HG02981 (cell line): ENCODE results near the gene HIBCH.
"Not testable (repeated sequence)": the region's sequence is repeated elsewhere in the genome, so short reads cannot be mapped to it uniquely, and the experiment has no call there.

Experiments
- ATAC-seq: cut with Tn5 transposase; IDR thresholded peaks from one replicate; pipeline ENCODE4 v1.9.1; 2021; ENCODE audit warnings: mild to moderate bottlenecking, moderate library complexity; ENCODE audit not compliant: unreplicated experiment

Gene HIBCH

DNA sequence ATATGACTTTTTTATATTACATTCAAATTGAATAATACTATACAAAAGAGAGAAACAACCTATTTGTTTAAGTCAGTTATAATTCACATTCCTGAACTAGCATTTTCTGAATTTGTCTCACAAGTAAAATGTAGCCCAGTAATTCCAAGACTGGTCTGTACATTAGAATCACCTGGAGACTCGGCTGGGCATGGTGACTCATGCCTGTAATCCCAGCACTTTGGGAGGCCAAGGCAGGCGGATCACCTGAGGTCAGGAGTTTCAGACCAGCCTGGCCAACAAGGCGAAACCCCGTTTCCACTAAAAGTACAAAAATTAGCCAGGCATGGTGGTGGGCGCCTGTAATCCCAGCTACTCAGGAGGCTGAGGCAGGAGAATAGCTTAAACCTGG, 7.0 kb downstream of the HIBCH start:
- ATAC-seq, result not testable (repeated sequence)

DNA sequence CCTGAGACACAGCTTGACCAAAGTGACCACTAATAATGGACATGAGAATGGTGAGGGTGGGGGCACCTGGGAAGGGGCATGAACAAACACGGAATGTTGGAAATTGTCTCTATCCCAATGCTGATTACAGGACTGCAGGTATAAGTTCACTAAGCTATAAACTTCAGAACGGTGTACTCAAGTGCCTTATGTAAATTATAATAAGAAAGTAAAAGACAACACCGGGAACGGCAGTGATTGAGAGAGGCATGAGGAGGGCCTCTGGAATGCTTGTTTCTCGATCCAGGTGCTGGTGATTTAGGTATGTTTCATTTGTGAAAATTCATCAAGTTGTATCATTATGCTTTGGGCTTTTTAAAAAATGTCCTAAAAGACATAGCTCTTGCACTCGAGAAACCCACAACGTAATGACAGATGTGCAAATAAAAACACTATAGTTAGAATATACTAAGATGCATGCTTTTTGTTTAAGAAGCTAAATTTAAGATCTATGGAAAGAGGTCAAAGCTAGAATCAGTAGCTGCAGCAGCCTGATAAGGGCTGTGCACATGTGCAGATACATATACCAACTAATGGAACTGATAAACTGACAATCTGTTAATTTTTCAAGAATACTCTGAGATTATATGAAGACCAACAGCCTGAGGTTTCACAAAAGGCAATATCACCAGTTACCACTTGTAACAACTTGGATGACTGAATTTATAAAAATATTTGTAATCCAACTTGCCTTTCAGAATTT, 7.6 kb downstream of the HIBCH start:
- no peak for ATAC-seq

DNA sequence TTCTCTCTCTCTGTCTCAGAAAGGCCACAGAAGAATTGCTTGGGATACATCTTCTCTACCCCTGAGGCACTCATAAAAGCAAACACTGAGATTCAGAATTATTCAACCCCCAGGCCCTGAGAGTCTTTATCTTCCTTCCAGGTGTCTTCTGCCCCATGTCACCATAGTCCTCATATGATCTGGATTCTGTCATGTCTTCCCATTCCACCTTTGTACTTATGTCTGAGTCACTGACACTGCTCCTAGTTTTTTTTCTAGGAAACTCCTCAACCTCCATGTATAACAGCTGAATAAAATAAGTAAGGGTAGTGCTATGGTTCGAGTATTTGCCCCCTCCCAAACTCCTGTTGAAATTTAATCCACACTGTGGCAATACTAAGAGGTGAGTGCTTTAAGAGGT, 11.6 kb downstream of the HIBCH start:
- no peak for ATAC-seq

DNA sequence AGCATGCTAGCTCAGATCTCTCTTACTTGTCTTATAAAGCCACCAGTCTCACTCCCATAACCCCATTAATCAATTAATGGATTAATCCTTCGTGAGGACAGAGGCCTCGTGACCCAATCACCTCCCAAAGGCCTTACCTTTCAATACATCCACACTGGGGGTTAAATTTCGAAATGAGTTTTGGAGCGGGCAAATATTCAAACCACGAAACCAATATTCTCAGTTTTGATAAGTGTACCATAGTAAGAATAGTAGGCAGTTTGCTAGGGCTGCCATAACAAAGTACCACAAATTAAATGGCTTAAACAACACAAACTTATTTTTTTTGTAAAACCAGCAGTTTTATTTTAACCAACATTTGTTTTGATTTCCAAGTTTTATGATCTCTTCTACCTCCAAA, 15.2 kb downstream of the HIBCH start:
- no peak for ATAC-seq

DNA sequence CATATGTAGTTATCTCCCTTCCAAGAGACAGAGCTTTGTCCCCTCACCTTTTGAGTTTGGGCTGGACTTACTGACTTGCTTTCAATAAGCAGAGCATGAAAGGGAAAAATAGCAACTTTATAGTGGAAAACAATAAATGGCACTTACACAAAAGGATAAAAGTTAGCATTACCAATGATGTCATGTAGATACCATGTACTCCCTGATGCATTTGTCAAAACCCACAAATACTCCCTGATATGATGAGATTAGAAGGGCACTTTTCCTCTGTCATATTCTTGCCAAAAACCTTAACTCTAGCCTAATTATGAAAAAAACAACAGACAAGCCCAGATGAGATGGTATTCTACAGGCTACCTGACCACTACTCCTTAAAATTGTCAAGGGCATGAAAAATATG, 16.0 kb downstream of the HIBCH start:
- no peak for ATAC-seq

DNA sequence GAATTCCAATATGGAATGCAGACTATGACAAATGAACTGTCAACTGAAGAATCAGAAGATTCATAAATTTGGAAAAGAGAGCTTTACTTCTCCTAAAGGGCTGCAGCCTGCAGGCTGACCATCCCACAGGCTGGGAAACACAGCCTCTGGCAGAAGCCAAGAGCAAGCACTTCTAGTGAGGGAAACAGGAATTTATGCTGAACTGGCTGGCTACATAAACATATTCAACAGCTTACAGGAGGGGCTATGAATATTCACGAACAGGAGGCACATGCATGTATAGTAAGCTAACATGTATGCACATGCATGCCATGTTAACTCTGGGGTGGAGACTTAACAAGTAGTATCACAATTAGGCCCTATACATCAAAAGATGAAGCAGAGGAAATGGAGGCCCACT, 17.6 kb downstream of the HIBCH start:
- no peak for ATAC-seq

DNA sequence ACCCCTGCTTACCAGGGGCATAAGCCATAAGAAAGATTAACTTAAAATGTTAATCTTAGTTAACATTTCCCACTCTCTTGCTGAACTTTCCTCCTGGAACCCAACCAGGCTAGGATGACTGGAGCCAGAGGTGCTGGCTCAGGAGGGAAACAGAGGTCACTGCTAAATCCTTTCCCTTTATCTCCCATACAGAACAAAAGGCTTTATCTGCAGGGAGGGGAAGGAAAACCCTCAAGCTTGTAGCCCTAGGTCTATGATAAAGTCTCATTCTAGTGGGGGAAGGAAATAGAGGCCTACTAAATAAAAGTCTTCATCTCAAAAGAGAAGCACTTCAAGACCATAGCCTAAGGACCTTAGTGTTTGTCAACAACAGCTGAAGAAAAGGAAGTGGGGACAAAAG, 18.6 kb downstream of the HIBCH start:
- no peak for ATAC-seq

DNA sequence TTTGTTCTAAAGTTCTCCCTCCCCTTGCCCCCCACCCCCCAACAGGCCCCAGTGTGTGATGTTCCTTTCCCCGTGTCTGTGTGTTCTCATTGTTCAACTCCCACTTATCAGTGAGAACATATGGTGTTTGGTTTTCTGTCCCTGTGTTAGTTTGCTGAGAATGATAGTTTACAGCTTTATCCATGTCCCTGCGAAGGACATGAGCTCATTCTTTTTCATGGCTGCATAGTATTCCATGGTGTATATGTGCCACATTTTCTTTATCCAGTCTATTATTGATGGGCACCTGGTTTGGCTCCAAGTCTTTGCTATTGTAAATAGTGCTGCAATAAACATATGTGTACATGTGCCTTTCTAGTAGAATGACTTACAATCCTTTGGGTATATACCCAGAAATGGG, 21.7 kb downstream of the HIBCH start:
- not testable (repeated sequence) for ATAC-seq

DNA sequence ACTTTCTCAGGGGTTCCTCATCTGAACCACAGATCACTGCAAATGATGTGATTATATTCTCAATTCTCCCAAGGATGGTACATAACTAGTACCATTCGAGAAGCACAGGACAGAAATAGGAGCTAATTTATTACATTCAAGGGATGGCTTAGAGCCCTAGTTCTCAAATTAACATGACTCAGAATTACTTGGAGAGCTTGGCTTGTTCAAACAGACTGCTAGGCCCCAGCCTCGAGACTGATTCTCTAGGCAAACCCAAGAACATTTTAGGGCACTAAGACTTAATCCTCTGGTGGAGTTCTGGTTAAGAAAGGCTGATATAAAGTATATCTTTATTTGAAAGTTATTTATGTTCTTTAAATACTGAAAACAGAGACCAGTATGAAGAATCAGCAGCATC, 35.8 kb downstream of the HIBCH start:
- ATAC-seq, result no peak

DNA sequence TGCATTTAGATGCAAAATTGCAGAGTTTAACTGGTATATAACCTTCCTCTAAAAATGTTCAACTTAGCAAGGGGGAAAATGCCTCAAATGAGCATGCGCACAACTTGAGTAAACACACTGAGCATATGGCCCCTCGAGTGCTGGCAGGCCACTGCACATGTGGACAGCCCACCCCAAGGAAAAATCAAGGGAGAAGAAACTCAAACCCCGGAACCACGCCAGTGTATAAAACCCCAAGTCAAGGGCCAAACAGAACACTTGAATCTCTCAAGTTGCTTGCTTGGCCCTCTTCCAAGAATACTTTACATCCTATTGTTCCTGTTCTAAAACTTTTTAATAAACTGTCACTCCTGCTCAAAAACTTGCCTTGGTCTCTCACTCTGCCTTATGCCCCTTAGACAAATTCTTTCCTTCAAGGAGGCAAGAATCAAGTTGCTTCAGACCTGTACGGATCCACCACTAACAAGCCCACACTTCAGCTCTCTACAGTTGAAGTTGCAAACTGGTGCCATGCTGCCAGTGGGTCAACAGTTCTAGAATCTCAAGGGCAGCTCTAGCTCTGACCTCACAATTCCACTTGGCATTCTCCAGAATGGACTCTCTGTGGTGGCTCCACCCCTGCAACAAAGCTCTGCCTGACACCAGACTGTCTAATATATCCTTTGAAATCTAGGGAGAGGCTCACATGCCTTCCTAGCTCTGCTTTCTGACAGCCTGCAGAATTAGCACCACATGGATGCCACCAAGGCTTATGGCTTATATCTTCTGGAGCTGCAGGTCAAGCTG, 38.9 kb downstream of the HIBCH start:
- ATAC-seq, result no peak

DNA sequence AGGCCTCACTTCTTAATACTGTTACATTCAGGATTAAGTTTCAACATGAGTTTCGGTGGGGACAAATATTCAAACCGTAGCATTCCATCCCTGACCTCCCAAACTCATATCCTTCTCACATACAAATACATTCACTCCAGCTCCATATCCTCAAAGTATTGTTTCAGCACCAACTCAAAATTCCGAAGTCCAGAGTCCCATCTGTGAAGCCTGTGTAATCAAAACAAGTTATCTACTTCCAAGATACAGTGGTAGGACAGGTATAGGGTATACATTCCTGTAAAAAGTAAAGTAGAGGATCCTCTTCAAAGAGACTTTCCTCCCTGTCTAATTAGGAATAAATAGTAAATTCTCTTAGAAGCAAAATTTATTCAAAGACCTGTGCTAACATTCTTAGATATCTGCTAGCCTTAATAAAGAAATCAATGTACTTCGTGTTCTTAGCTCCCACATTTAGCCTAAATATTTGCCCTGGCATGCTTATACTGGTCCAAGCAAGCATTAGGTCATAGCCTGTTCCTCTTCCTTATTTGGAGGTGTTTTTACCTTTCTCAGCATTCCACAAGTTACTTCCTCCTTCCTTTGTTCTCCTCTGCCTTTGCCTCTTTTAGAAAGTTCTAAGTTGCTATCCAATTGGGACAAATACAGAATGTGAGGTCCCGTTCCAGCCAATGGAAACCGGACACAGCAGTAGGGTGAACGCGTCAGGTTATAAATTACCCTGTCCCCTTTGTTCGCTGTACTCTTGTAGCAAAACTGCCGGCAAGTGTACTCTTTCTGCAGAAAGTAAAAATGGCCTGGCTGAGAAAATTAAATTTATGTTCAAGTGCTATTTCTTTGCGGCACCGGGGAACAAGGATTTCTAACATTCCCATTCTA, 40.1 kb downstream of the HIBCH start:
- not testable (repeated sequence) for ATAC-seq

DNA sequence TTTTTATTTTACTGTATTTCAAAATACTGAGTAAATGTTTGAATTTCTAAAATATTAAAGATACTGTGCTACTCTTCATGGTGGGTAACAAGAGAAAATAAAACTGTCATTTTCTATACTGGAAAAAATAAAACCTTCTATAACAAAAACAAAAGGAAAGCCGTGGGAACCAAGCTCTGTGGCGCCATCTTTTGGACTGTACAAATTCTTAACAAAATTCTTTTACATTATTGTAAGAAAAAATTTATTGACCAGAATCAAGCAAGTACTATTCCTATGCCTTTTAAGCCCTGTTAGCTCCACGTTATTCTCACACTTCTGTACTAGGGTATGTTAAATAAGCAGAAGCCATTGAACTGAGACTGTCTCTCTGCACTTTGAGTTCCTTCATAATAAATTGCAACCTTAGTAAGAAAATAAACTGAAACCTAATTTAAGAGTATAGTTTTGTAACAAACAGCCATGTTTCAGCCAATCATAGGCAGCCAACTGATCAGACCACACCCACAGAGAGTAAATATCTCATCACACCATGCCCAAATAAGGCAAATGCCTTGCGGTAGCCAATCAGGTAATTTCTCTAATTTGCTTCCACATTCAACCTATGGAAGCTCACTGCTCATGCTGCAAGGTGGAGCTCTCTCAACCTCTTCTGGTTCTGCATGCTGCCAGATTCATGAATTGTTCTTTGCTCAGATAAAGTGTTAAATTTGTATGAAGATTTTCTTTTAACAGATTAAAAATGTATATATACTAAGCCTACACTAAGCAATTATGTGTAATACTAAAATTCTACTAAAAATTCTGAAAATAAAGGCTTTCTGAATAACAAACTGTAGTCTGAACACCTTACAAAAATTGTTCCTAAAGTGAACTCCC, 42.2 kb downstream of the HIBCH start:
- ATAC-seq, result no peak

DNA sequence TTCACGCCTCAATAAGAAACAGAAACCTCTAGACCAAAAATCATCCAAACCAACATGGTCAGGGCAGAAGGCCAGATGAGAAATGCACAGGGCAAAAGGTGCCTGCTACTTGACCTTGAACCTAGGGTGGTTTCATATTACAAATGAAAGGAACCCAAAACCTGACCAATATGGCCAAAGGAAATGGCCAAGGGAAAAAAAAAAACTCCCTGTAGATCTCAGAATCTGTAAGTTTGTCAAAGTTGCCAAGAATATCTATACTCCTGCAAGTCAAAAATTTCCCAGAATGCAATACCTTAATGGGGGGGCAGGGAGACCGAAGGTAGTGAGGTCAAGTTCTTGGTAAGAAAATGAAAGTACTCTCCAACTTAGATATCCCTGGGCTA, 47.2 kb downstream of the HIBCH start:
- ATAC-seq, result no peak

DNA sequence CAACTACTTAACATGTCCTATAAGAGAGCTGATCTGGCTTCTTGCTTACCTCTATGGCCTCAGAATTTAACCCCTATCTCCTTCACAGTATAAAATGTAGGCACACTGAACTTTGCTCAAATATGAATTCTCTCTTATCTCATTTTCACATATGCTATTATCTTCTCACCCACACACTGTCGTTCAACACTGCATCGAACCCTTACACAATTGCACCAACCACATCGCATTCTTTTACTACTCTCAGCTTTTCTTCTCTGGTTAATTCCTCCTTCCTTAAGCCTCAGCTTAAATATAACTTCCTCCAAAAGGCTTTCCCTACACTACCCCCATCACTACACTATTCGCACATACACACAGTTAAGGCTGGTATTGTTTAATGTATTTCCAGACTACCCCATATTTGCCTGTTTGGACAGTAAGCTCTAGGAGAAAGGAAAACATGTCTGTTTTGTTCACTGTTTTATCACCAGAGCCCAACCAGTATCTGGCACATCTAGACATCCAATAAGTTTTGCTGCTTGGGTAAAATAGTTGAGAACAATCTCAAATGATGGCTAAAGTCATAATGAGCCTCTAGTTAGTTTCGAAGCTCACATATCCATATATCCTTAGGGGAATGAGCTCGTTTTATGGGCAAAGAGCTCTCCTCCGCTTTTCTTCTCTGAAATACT, 47.7 kb downstream of the HIBCH start:
- no peak for ATAC-seq

DNA sequence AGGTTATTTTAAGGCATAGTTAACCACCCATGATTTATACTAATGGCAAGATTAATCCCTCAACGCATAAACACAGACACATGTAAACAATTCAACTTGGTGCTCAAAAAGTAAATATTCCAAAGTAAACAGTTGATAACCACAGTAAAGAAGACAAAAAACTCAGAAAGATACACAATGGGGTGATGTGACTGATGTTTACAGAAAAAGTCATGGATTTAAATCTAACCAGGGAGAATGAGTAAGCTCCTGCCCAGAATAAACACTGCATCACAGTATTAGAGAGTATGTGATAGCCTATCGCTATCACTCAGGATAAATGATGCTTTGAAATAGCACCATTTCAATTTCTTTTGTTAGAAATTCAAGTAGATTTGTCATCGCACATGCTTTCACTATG, 49.3 kb downstream of the HIBCH start:
- ATAC-seq, result no peak

DNA sequence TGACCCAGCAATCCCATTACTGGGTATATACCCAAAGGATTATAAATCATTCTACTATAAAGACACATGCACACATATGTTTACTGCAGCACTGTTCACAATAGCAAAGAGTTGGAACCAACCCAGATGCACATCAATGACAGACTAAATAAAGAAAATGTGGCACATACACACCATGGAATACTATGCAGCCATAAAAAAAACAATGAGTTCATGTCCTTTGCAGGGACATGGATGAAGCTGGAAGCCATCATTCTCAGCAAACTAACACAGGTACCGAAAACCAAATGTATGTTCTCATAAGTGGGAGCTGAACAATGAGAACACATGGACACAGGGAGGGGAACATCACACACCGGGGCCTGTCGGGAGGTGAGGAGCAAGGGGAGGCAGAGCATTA, 49.9 kb downstream of the HIBCH start:
- ATAC-seq, result not testable (repeated sequence)

DNA sequence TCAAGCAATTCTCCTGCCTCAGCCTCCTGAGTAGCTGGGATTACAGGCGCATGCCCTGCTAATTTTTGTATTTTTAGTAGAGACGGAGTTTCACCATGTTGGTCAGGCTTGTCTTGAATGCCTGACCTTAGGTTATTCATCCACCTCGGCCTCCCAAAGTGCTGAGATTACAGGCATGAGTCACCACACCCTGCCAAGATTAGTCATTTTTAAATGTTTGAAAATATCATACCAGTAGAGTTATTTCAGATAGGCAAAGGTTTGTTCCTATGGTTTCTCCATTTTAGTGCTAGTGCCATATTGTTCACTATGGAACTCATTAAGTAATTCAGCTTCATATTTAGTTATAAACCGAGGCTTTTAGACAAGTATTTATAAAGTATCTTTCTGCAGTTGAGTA, 52.3 kb downstream of the HIBCH start:
- ATAC-seq, result no peak

DNA sequence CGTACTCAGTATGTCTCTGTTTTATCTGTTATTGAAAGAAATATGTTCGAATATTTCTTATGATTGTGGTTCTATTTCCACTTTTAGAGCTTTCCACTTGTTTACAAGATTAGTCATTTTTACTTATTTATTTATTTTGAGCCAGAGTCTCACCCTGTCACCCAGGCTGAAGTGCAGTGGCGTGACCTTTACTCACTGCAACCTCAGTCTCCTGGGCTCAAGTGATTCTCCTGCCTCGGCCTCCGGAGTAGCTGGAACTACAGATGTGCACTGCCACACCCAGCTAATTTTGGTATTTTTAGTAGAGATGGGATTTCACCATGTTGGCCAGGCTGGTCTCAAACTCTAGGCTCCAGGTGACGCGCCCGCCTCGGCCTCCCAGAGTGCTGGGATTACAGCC, 53.3 kb downstream of the HIBCH start:
- ATAC-seq, result no peak

DNA sequence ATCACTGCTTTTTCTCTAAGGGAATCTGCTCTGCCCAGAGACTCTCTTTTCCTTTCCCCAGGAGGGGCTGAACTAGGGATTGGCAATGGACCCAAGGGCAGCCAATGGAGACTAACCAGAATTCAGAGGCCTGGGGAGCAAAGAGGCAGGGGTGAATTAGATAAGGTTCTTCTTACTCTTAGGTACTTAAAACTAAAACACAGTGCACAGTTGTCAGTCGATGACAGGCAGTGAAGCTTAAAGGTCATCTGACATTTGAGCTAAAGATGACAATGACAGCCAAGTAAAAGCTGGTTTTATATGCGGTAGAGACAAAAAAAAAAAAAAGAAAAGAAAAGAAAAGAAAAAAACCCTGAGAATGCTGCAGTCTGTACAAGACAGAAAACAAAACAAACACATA, 57.8 kb downstream of the HIBCH start:
- ATAC-seq, result no peak

DNA sequence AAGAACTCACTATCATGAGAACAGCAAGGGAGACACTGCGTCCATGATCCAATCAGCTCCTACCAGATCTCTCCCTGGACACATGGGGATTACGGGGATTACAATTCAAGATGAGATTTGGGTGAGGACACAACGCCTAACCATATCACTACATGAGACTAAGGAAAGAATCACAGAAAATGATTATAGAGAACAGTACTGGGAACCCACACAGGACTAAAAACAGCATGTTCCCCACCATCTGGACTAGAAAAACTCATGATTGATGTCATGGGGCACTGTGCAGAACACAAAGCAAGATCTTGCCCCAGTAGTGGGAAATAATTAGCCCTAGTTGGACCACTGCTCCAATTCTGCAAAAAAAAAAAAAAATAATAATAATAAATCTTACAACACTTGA, 63.5 kb downstream of the HIBCH start:
- no peak for ATAC-seq
